ENCODE data around the gene CABCOCO1.

DNA sequence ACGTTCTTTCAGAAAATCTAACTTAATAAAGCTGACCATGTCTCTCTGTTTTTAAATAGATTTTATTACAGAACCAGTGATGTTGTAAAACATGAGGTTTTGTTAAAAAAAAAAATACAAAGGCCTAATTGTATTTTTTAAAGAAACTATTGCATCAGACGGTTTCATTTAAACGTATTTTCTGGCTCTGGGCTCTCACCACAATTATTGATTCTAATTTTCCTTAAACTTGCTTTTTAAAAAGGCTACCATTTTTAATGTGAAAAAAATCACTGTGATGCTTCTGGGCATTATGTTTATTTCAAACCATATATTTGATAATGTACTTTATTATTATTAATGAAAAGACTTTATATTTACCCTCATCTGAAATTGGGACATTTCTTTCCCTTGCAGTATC lies 94.3 kb downstream of the CABCOCO1 start:
- TF ChIP-seq CTCF (IDR thresholded peaks at IDR 0.05), result no peak
- TF ChIP-seq POLR2A (IDR thresholded peaks at IDR 0.05), result no peak

Data from body of pancreas (tissue), 4 donors.